ENCODE data around the gene FXYD4. TPM values are rescaled to one million over a fixed set of nuclear protein-coding genes. Genes with fewer than 3 reads are reported as not detected.

Gene FXYD4
- total RNA-seq, 1 donor from 2014 or later = not detected

GRCh38 chr10:43410345-43410744 is 38.9 kb downstream of the FXYD4 start:
- intact Hi-C loops (cut with micrococcal nuclease) = no loop called here
- H3K27ac Mint-ChIP-seq = peak overlapping the region; percentile 98
- peak overlapping the region; percentile 95 for H3K4me3 Mint-ChIP-seq
- no peak for ATAC-seq (ENCODE audit: low read depth)
- TF ChIP-seq CTCF (IDR thresholded peaks at IDR 0.05) = no peak
- H3K36me3 Mint-ChIP-seq (ENCODE audit: low read depth) = peaks cover 12% of the 10 kb centered on the region
- peaks cover 20% of the 10 kb centered on the region for H3K4me1 Mint-ChIP-seq
- H3K9me3 Mint-ChIP-seq = no peaks in the 10 kb centered on the region
- ChIA-PET CTCF (interaction anchor here (1.0 kb wide), 1 partner anchor 11 kb away, joined by 4 read pairs; no protein-coding TSS in a partner anchor), POLR2A (interaction anchor here (0.7 to 5.3 kb wide), 7 partner anchors 9 to 42 kb away, joined by 3 to 128 read pairs (median 25); partner anchors contain the start of gene ZNF487)
- DNase-seq = no peak
- no peaks in the 10 kb centered on the region for H3K27me3 Mint-ChIP-seq

GRCh38 chr10:43411536-43411935 is 40.1 kb downstream of the FXYD4 start:
- DNase-seq (no peak), ATAC-seq (ENCODE audit: low read depth) (no peak)
- CTCF ChIA-PET = no interaction called here
- TF ChIP-seq CTCF (IDR thresholded peaks at IDR 0.05) = no peak
- H3K4me3 Mint-ChIP-seq = no peak overlapping the region
- POLR2A ChIA-PET = interaction anchor here (1.0 to 5.3 kb wide), 2 partner anchors 8 to 40 kb away, joined by 10 to 128 read pairs; no protein-coding TSS in a partner anchor
- H3K36me3 Mint-ChIP-seq (ENCODE audit: low read depth) = peaks cover 12% of the 10 kb centered on the region
- intact Hi-C loops (cut with micrococcal nuclease) = no loop called here
- H3K4me1 Mint-ChIP-seq = peaks cover 9% of the 10 kb centered on the region
- no peaks in the 10 kb centered on the region for H3K9me3 Mint-ChIP-seq
- no peak overlapping the region for H3K27ac Mint-ChIP-seq
- no peaks in the 10 kb centered on the region for H3K27me3 Mint-ChIP-seq

- Mint-ChIP-seq H3K27me3 (no peaks in the 10 kb centered on the region), H3K4me3 (no peak overlapping the region), H3K27ac (no peak overlapping the region), H3K9me3 (no peaks in the 10 kb centered on the region), H3K36me3 (ENCODE audit: low read depth) (no peaks in the 10 kb centered on the region), H3K4me1 (peaks cover 26% of the 10 kb centered on the region)
- DNase-seq = no peak
- ATAC-seq (ENCODE audit: low read depth) = no peak
- intact Hi-C loops (cut with micrococcal nuclease) = no loop called here
- ChIA-PET POLR2A (no interaction called here), CTCF (no interaction called here)
- TF ChIP-seq CTCF (IDR thresholded peaks at IDR 0.05) = no peak
Observed at GRCh38 chr10:43415544-43415943, 44.1 kb downstream of the FXYD4 start.

- Mint-ChIP-seq H3K9me3 (no peaks in the 10 kb centered on the region), H3K36me3 (ENCODE audit: low read depth) (no peaks in the 10 kb centered on the region), H3K27me3 (no peaks in the 10 kb centered on the region), H3K27ac (peak overlapping the region; percentile 94), H3K4me1 (peaks cover 36% of the 10 kb centered on the region), H3K4me3 (peak overlapping the region; percentile 61)
- intact Hi-C loops (cut with micrococcal nuclease) = no loop called here
- peak; percentile 43 for DNase-seq
- ATAC-seq (ENCODE audit: low read depth) = peak; percentile 53
- CTCF ChIA-PET = no interaction called here
- POLR2A ChIA-PET = interaction anchor here (0.7 to 5.5 kb wide), 7 partner anchors 9 to 1583 kb away, joined by 3 to 128 read pairs (median 7); partner anchors contain the start of genes HNRNPF and ZNF487
- TF ChIP-seq CTCF (IDR thresholded peaks at IDR 0.05) = no peak
Observed at GRCh38 chr10:43417950-43418768, 46.7 kb downstream of the FXYD4 start.

GRCh38 chr10:43419997-43420368 is 48.5 kb downstream of the FXYD4 start:
- CTCF ChIA-PET = interaction anchor here (1.5 kb wide), 1 partner anchor 17 kb away, joined by 4 read pairs; the partner anchor contains the start of gene ZNF487
- Mint-ChIP-seq H3K4me3 (peak overlapping the region; percentile 71), H3K9me3 (no peaks in the 10 kb centered on the region), H3K27me3 (no peaks in the 10 kb centered on the region), H3K36me3 (ENCODE audit: low read depth) (no peaks in the 10 kb centered on the region), H3K4me1 (peaks cover 36% of the 10 kb centered on the region), H3K27ac (peak overlapping the region; percentile 91)
- intact Hi-C loops (cut with micrococcal nuclease) = loop anchor here (1.0 kb wide), 3 partner anchors 11 to 23 kb away; partner anchors contain the start of gene HNRNPF
- ATAC-seq (ENCODE audit: low read depth) (no peak), DNase-seq (no peak)
- TF ChIP-seq CTCF (IDR thresholded peaks at IDR 0.05) = no peak
- POLR2A ChIA-PET = interaction anchor here (0.6 to 5.5 kb wide), 7 partner anchors 11 to 32 kb away, joined by 3 to 128 read pairs (median 12); partner anchors contain the start of genes HNRNPF and ZNF487
